Transverse colon (tissue), 3 donors: ENCODE measurements around the gene CCDC12.

Source experiments
- EP300 ChIP-seq: sonication (generic); formaldehyde crosslinking; IDR thresholded peaks from one replicate; pipeline ENCODE4 v1.6.1; 2017; ENCODE audit warnings: antibody characterized with exemption, low read depth
- POLR2A ChIP-seq: fragments of 450-650 bp; IDR thresholded peaks from one replicate; pipeline ENCODE4 v1.6.1; 2016; ENCODE audit warnings: antibody characterized with exemption, mild to moderate bottlenecking, moderate library complexity
- TF ChIP-seq, protein P1 (sequence below), 5 experiments: fragments of 200-600 bp in 3 of 5; fragments of 450-650 bp in 2 of 5; sonication (generic) in 3 of 5; IDR thresholded peaks; 1 replicate in 2 of 5; 2 replicates in 3 of 5; pipeline ENCODE4 v1.5.1; 2016 to 2017; ENCODE audit warnings: antibody characterized with exemption in 5 of 5, inconsistent platforms in 3 of 5, mild to moderate bottlenecking in 2 of 5, moderate library complexity in 1 of 5

GRCh38 chr3:47017504-47018268 lies 41.1 kb upstream of the CCDC12 start:
- TF ChIP-seq POLR2A (no peak), EP300 (no peak)
- TF ChIP-seq, protein P1, sequence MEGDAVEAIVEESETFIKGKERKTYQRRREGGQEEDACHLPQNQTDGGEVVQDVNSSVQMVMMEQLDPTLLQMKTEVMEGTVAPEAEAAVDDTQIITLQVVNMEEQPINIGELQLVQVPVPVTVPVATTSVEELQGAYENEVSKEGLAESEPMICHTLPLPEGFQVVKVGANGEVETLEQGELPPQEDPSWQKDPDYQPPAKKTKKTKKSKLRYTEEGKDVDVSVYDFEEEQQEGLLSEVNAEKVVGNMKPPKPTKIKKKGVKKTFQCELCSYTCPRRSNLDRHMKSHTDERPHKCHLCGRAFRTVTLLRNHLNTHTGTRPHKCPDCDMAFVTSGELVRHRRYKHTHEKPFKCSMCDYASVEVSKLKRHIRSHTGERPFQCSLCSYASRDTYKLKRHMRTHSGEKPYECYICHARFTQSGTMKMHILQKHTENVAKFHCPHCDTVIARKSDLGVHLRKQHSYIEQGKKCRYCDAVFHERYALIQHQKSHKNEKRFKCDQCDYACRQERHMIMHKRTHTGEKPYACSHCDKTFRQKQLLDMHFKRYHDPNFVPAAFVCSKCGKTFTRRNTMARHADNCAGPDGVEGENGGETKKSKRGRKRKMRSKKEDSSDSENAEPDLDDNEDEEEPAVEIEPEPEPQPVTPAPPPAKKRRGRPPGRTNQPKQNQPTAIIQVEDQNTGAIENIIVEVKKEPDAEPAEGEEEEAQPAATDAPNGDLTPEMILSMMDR (IDR thresholded peaks at IDR 0.05) = no peak
